ENCODE data around the gene RBM47. TPM values are rescaled to one million over a fixed set of nuclear protein-coding genes. Genes with fewer than 3 reads are reported as not detected.
"Not testable (repeated sequence)": the region's sequence is repeated elsewhere in the genome, so short reads cannot be mapped to it uniquely, and the experiment has no call there.

RBM47 gene
- polyA plus RNA-seq, 1 donor from 2014 or later, result 1.7 TPM

DNA sequence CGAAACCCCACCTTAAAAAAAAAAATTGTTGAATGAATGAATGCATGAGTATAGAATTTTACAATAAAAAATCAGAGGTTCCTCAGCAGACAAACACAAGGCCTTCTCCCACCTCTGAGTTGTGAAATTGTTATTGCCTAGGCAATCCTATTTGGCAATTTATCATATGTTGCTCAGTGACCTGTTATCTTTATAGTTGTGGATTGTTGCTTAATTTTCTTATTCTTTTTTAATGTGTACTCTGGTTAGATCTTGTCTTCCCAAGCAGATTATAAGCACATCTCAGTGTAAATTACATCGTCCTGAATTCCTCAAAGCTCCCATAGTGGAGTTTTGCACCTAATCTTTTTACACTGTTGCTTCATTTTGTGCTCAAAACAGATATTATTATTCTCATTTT lies 71.9 kb downstream of the RBM47 start:
- TF ChIP-seq EP300 (conservative IDR thresholded peaks at IDR 0.05; ENCODE audit: poor library complexity, severe bottlenecking) (no peak), POLR2AphosphoS5 (IDR thresholded peaks at IDR 0.05) (no peak), RAD21 (conservative IDR thresholded peaks at IDR 0.05) (no peak), SMC3 (conservative IDR thresholded peaks at IDR 0.05; ENCODE audit: poor library complexity) (no peak), EZH2 (IDR thresholded peaks at IDR 0.05; ENCODE audit: borderline replicate concordance, insufficient read depth, low read length, poor library complexity, severe bottlenecking) (no peak)
- TF ChIP-seq, protein P1, sequence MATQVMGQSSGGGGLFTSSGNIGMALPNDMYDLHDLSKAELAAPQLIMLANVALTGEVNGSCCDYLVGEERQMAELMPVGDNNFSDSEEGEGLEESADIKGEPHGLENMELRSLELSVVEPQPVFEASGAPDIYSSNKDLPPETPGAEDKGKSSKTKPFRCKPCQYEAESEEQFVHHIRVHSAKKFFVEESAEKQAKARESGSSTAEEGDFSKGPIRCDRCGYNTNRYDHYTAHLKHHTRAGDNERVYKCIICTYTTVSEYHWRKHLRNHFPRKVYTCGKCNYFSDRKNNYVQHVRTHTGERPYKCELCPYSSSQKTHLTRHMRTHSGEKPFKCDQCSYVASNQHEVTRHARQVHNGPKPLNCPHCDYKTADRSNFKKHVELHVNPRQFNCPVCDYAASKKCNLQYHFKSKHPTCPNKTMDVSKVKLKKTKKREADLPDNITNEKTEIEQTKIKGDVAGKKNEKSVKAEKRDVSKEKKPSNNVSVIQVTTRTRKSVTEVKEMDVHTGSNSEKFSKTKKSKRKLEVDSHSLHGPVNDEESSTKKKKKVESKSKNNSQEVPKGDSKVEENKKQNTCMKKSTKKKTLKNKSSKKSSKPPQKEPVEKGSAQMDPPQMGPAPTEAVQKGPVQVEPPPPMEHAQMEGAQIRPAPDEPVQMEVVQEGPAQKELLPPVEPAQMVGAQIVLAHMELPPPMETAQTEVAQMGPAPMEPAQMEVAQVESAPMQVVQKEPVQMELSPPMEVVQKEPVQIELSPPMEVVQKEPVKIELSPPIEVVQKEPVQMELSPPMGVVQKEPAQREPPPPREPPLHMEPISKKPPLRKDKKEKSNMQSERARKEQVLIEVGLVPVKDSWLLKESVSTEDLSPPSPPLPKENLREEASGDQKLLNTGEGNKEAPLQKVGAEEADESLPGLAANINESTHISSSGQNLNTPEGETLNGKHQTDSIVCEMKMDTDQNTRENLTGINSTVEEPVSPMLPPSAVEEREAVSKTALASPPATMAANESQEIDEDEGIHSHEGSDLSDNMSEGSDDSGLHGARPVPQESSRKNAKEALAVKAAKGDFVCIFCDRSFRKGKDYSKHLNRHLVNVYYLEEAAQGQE (IDR thresholded peaks at IDR 0.05; ENCODE audit: borderline replicate concordance), result no peak
- H3K79me2 ChIP-seq (replicated peaks; ENCODE audit: insufficient read depth, low read length), result no peaks in the 10 kb centered on the region
- H3K27me3 ChIP-seq (ENCODE audit: insufficient read depth, low read depth, low read length), result no peaks in the 10 kb centered on the region

DNA sequence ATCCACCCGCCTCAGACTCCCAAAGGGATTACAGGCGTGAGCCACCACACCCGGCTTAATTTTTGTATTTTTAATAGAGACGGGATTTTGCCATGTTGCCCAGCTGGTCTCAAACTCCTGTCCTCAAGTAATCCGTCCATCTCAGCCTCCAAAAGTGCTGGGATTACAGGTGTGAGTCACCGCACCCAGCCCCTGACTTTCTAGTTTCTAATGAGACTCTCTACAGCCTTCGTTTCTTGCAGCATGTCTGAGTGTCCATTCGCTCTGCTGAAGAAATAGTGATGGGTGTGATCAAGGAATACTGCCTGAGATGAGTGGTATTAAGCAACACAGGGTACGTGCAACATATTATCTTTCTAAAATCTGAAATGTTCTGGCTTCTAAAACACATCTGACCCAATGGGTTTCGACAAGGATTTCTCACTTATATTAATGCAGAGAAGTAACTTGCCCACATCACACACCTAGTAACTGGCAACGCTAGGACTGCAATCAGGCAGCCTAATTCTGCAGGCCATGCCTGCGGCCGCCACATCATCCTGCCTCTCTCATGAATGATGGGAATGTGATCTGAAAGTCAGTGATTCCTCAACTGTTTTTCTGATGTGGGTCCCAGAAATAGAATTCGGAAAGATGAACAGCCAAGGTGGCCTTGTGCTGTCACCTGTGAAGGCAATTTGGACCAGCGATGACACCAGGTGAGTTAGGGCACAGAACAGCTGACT lies 74.3 kb downstream of the RBM47 start:
- H2AFZ ChIP-seq (ENCODE audit: low read depth, low read length), result no peak overlapping the region
- no peaks in the 10 kb centered on the region for H3K9me2 ChIP-seq (ENCODE audit: insufficient read depth, low read length)
- no peaks in the 10 kb centered on the region for H3K79me2 ChIP-seq (replicated peaks; ENCODE audit: insufficient read depth, low read length)
- H3K4me2 ChIP-seq (ENCODE audit: low read length), result no peak overlapping the region
- no peak overlapping the region for H3K4me3 ChIP-seq (ENCODE audit: low read length)
- H3K9me3 ChIP-seq (ENCODE audit: low read length), result no peaks in the 10 kb centered on the region
- H3F3A ChIP-seq (ENCODE audit: insufficient read depth, low read length, poor library complexity, severe bottlenecking), result no peaks in the 10 kb centered on the region
- H3K9ac ChIP-seq (ENCODE audit: low read length), result no peak overlapping the region
- H4K20me1 ChIP-seq (ENCODE audit: insufficient read depth), result no peaks in the 10 kb centered on the region
- H3K36me3 ChIP-seq (ENCODE audit: insufficient read depth, low read length), result no peaks in the 10 kb centered on the region
- TF ChIP-seq EZH2 (IDR thresholded peaks at IDR 0.05; ENCODE audit: borderline replicate concordance, insufficient read depth, low read length, poor library complexity, severe bottlenecking), result no peak
- no peak for TF ChIP-seq EP300 (conservative IDR thresholded peaks at IDR 0.05; ENCODE audit: poor library complexity, severe bottlenecking)
- TF ChIP-seq, protein P1 (IDR thresholded peaks at IDR 0.05; ENCODE audit: borderline replicate concordance), result no peak
- no peak for TF ChIP-seq POLR2AphosphoS5 (IDR thresholded peaks at IDR 0.05)
- TF ChIP-seq, protein P2, sequence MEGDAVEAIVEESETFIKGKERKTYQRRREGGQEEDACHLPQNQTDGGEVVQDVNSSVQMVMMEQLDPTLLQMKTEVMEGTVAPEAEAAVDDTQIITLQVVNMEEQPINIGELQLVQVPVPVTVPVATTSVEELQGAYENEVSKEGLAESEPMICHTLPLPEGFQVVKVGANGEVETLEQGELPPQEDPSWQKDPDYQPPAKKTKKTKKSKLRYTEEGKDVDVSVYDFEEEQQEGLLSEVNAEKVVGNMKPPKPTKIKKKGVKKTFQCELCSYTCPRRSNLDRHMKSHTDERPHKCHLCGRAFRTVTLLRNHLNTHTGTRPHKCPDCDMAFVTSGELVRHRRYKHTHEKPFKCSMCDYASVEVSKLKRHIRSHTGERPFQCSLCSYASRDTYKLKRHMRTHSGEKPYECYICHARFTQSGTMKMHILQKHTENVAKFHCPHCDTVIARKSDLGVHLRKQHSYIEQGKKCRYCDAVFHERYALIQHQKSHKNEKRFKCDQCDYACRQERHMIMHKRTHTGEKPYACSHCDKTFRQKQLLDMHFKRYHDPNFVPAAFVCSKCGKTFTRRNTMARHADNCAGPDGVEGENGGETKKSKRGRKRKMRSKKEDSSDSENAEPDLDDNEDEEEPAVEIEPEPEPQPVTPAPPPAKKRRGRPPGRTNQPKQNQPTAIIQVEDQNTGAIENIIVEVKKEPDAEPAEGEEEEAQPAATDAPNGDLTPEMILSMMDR (IDR thresholded peaks at IDR 0.05; ENCODE audit: poor library complexity, severe bottlenecking), result no peak
- TF ChIP-seq TAF1 (IDR thresholded peaks at IDR 0.05; ENCODE audit: low read depth), result no peak
- TF ChIP-seq MXI1 (conservative IDR thresholded peaks at IDR 0.05; ENCODE audit: poor library complexity, severe bottlenecking), result no peak
- no peak for TF ChIP-seq RAD21 (conservative IDR thresholded peaks at IDR 0.05)
- TF ChIP-seq SMC3 (conservative IDR thresholded peaks at IDR 0.05; ENCODE audit: poor library complexity), result no peak
- no peak overlapping the region for H3K27ac ChIP-seq (ENCODE audit: low read length)
- no peaks in the 10 kb centered on the region for H3K27me3 ChIP-seq (ENCODE audit: insufficient read depth, low read depth, low read length)

More for the DNA sequence above, 71.9 kb downstream of the RBM47 start:
- Histone ChIP-seq H3K4me3 (ENCODE audit: low read length) (no peak overlapping the region), H3K4me2 (ENCODE audit: low read length) (no peak overlapping the region), H3K9me3 (ENCODE audit: low read length) (no peaks in the 10 kb centered on the region), H4K20me1 (ENCODE audit: insufficient read depth) (no peaks in the 10 kb centered on the region), H3K9me2 (ENCODE audit: insufficient read depth, low read length) (no peaks in the 10 kb centered on the region), H3K36me3 (ENCODE audit: insufficient read depth, low read length) (no peaks in the 10 kb centered on the region), H3F3A (ENCODE audit: insufficient read depth, low read length, poor library complexity, severe bottlenecking) (no peaks in the 10 kb centered on the region), H2AFZ (ENCODE audit: low read depth, low read length) (no peak overlapping the region), H3K9ac (ENCODE audit: low read length) (no peak overlapping the region), H3K27ac (ENCODE audit: low read length) (no peak overlapping the region)

DNA sequence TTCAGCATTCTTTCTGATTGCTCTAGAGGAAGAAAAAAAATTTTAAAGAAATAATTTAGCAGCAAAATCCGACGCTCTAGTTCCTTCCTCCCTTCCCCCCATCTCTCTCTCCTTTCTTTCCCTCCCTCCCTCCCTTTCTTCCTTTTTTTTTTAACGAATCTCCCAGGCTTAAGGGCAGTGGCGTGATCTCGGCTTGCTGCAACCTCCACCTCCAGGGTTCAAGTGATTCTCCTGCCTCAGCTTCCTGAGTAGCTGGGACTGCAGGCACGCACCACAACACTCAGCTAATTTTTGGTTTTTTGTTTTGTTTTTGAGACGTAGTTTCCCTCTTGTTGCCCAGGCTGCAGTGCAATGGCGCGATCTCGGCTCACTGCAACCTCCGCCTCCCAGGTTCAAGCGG lies 75.0 kb downstream of the RBM47 start:
- H3K9me2 ChIP-seq (ENCODE audit: insufficient read depth, low read length); H3K27ac ChIP-seq (ENCODE audit: low read length); H3K9me3 ChIP-seq (ENCODE audit: low read length); H4K20me1 ChIP-seq (ENCODE audit: insufficient read depth); H3K27me3 ChIP-seq (ENCODE audit: insufficient read depth, low read depth, low read length); H3K9ac ChIP-seq (ENCODE audit: low read length); H3K4me2 ChIP-seq (ENCODE audit: low read length); H3K79me2 ChIP-seq (replicated peaks; ENCODE audit: insufficient read depth, low read length); H3F3A ChIP-seq (ENCODE audit: insufficient read depth, low read length, poor library complexity, severe bottlenecking); H2AFZ ChIP-seq (ENCODE audit: low read depth, low read length); H3K4me3 ChIP-seq (ENCODE audit: low read length); H3K36me3 ChIP-seq (ENCODE audit: insufficient read depth, low read length): not testable (repeated sequence)

Measured in neural cell (in vitro differentiated cells).